ENCODE data around the gene PCSK2. TPM values are rescaled to one million over a fixed set of nuclear protein-coding genes. Genes with fewer than 3 reads are reported as not detected.
A peak's percentile ranks its signal among the peaks of the same experiment; 100 is the strongest.

The PCSK2 gene
- total RNA-seq, 1 experiment from 2014 or later = not detected

GRCh38 chr20:17282501-17282900 lies 55.7 kb downstream of the PCSK2 start:
- H4K20me1 ChIP-seq (ENCODE audit: insufficient read depth) = no peaks in the 10 kb centered on the region
- POLR2A ChIA-PET (ENCODE audit: unreplicated experiment) = no interaction called here
- no peak overlapping the region for H3K27ac ChIP-seq
- BruUV-seq (replicated peaks) = no TSS peak
- H3K27me3 ChIP-seq (ENCODE audit: insufficient read depth, low read depth) = peaks cover 16% of the 10 kb centered on the region
- no peaks in the 10 kb centered on the region for H3K9me3 ChIP-seq (ENCODE audit: insufficient read depth, low read depth)
- no peak overlapping the region for H3K4me3 ChIP-seq
- no peaks in the 10 kb centered on the region for H3K9me2 ChIP-seq (ENCODE audit: insufficient read depth)
- H3K4me2 ChIP-seq = no peak overlapping the region
- H3F3A ChIP-seq (ENCODE audit: insufficient read depth, low read depth) = no peaks in the 10 kb centered on the region
- DNase-seq = no peak
- TF ChIP-seq EZH2 (IDR thresholded peaks at IDR 0.05; ENCODE audit: low read depth) (no peak), CTCF (conservative IDR thresholded peaks at IDR 0.05) (no peak)
- intact Hi-C loops (cut with micrococcal nuclease; ENCODE audit: unreplicated experiment) = no loop called here
- H2AFZ ChIP-seq = no peak overlapping the region
- no peaks in the 10 kb centered on the region for H3K79me2 ChIP-seq (ENCODE audit: low read depth)
- CTCF ChIA-PET = no interaction called here
- no peaks in the 10 kb centered on the region for H3K4me1 ChIP-seq (replicated peaks; ENCODE audit: insufficient read depth)
- no peaks in the 10 kb centered on the region for H3K36me3 ChIP-seq (ENCODE audit: low read depth)

GRCh38 chr20:17287503-17287902 lies 60.7 kb downstream of the PCSK2 start:
- Histone ChIP-seq H3K9me3 (ENCODE audit: insufficient read depth, low read depth) (no peaks in the 10 kb centered on the region), H3K4me2 (no peak overlapping the region), H2AFZ (no peak overlapping the region), H4K20me1 (ENCODE audit: insufficient read depth) (no peaks in the 10 kb centered on the region), H3K4me1 (replicated peaks; ENCODE audit: insufficient read depth) (no peaks in the 10 kb centered on the region), H3K27me3 (ENCODE audit: insufficient read depth, low read depth) (peaks cover 16% of the 10 kb centered on the region), H3K27ac (no peak overlapping the region), H3K36me3 (ENCODE audit: low read depth) (no peaks in the 10 kb centered on the region), H3F3A (ENCODE audit: insufficient read depth, low read depth) (no peaks in the 10 kb centered on the region), H3K4me3 (no peak overlapping the region), H3K79me2 (ENCODE audit: low read depth) (no peaks in the 10 kb centered on the region), H3K9me2 (ENCODE audit: insufficient read depth) (0 out of 2 replicates have a peak, but pooled peaks cover 6% of the 10 kb centered on the region)
- no peak for DNase-seq
- ChIA-PET CTCF (no interaction called here), POLR2A (ENCODE audit: unreplicated experiment) (no interaction called here)
- TF ChIP-seq CTCF (conservative IDR thresholded peaks at IDR 0.05) (peak; percentile 36; the same call in 1 of the 2 replicates), EZH2 (IDR thresholded peaks at IDR 0.05; ENCODE audit: low read depth) (no peak)
- BruUV-seq (replicated peaks) = no TSS peak
- intact Hi-C loops (cut with micrococcal nuclease; ENCODE audit: unreplicated experiment) = no loop called here

- Histone ChIP-seq H3K4me2 (no peak overlapping the region), H3K36me3 (ENCODE audit: low read depth) (no peaks in the 10 kb centered on the region), H3K4me3 (no peak overlapping the region), H2AFZ (no peak overlapping the region), H3K4me1 (replicated peaks; ENCODE audit: insufficient read depth) (no peaks in the 10 kb centered on the region), H3K9me2 (ENCODE audit: insufficient read depth) (0 out of 2 replicates have a peak, but pooled peaks cover 6% of the 10 kb centered on the region), H3K79me2 (ENCODE audit: low read depth) (no peaks in the 10 kb centered on the region), H4K20me1 (ENCODE audit: insufficient read depth) (no peaks in the 10 kb centered on the region), H3K9me3 (ENCODE audit: insufficient read depth, low read depth) (no peaks in the 10 kb centered on the region), H3K27me3 (ENCODE audit: insufficient read depth, low read depth) (peaks cover 16% of the 10 kb centered on the region), H3F3A (ENCODE audit: insufficient read depth, low read depth) (no peaks in the 10 kb centered on the region), H3K27ac (no peak overlapping the region)
- POLR2A ChIA-PET (ENCODE audit: unreplicated experiment) = no interaction called here
- no peak for TF ChIP-seq EZH2 (IDR thresholded peaks at IDR 0.05; ENCODE audit: low read depth)
- no peak for TF ChIP-seq CTCF (conservative IDR thresholded peaks at IDR 0.05)
- intact Hi-C loops (cut with micrococcal nuclease; ENCODE audit: unreplicated experiment) = no loop called here
- no peak for DNase-seq
- CTCF ChIA-PET = no interaction called here
- no TSS peak for BruUV-seq (replicated peaks)
Observed at GRCh38 chr20:17287998-17288397, 61.2 kb downstream of the PCSK2 start.

All from PC-9 (cell line).